Esophagus squamous epithelium (tissue), 4 donors: ENCODE measurements around the gene RPS6KA1.
"Not testable (repeated sequence)": the region's sequence is repeated elsewhere in the genome, so short reads cannot be mapped to it uniquely, and the experiment has no call there.

ENCODE experiments used
- CTCF ChIP-seq, 6 experiments: fragments of 450-650 bp in 4 of 6; fragments of 200-600 bp in 2 of 6; sonication (generic) in 2 of 6; IDR thresholded peaks; one replicate each; pipeline ENCODE4 v1.5.1; 2016 to 2019; ENCODE audit warnings: antibody characterized with exemption in 6 of 6, mild to moderate bottlenecking in 4 of 6, moderate library complexity in 4 of 6
- POLR2A ChIP-seq, 4 donors: fragments of 450-650 bp; IDR thresholded peaks; one replicate each; pipeline ENCODE4 v1.6.1; 2017; ENCODE audit warnings: antibody characterized with exemption in 4 of 4, mild to moderate bottlenecking in 4 of 4, moderate library complexity in 3 of 4

GRCh38 chr1:26515836-26516235, 13.7 kb upstream of the RPS6KA1 start:
- not testable (repeated sequence) for TF ChIP-seq POLR2A, CTCF (IDR thresholded peaks at IDR 0.05)
